OCI-LY3 (cell line): ENCODE results near the gene ARPC2.

ENCODE experiments used
- H2AFZ ChIP-seq: fragments of 200-600, 300-600 bp; shearing (Covaris generic); 2 replicates; pipeline ENCODE4 v1.6.0; 2014; ENCODE audit warnings: antibody characterized with exemption, low read depth, low read length
- H3K27ac ChIP-seq: fragments of 200-600, 300-600 bp; sonication (generic); 2 replicates; pipeline ENCODE4 v1.5.1; 2014; ENCODE audit warnings: mild to moderate bottlenecking, low read length, moderate library complexity, mixed read lengths
- H3K27me3 ChIP-seq: fragments of 200-600, 300-600 bp; sonication (generic); 2 replicates; pipeline ENCODE4 v1.6.1; 2014; ENCODE audit warnings: low read depth, low read length, mixed read lengths
- H3K36me3 ChIP-seq: fragments of 200-600, 300-600 bp; sonication (generic); replicated peaks from 2 replicates; pipeline ENCODE3; 2014; ENCODE audit warnings: low read depth, low read length, mixed read lengths
- H3K4me1 ChIP-seq: fragments of 300-600, 200-600 bp; sonication (generic); 2 replicates; pipeline ENCODE4 v1.6.1; 2014; ENCODE audit warnings: low read length, mixed read lengths
- H3K4me2 ChIP-seq: fragments of 200-600, 300-600 bp; sonication (generic); 2 replicates; pipeline ENCODE4 v1.6.1; 2014; ENCODE audit warnings: low read length, mixed read lengths
- H3K4me3 ChIP-seq: fragments of 300-600, 200-600 bp; sonication (generic); 2 replicates; pipeline ENCODE4 v1.5.1; 2014; ENCODE audit warnings: antibody characterized with exemption, mild to moderate bottlenecking, low read length, moderate library complexity
- H3K79me2 ChIP-seq: fragments of 300-600, 200-600 bp; shearing (Covaris generic); 2 replicates; pipeline ENCODE4 v1.6.1; 2014; ENCODE audit warnings: mild to moderate bottlenecking, low read length, mixed read lengths
- H3K9ac ChIP-seq: fragments of 300-600, 200-600 bp; shearing (Covaris generic); 2 replicates; pipeline ENCODE4 v1.6.0; 2014; ENCODE audit warnings: mild to moderate bottlenecking, low read length, moderate library complexity
- H3K9me3 ChIP-seq: fragments of 200-600, 300-600 bp; shearing (Covaris generic); 2 replicates; pipeline ENCODE4 v1.6.1; 2014; ENCODE audit warnings: low read length, mixed read lengths; ENCODE audit not compliant: insufficient read depth
- H4K20me1 ChIP-seq: fragments of 200-600, 300-600 bp; sonication (generic); 2 replicates; pipeline ENCODE4 v1.6.1; 2016; ENCODE audit warnings: low read length, mixed read lengths; ENCODE audit not compliant: insufficient read depth
- CTCF ChIP-seq: fragments of 200-600, 300-600 bp; sonication (generic); IDR thresholded peaks from 2 replicates; pipeline ENCODE4 v1.5.1; 2014; ENCODE audit warnings: antibody characterized with exemption, low read length, low read depth
- EZH2phosphoT487 ChIP-seq: fragments of 200-600 bp; shearing (Covaris generic); IDR thresholded peaks from 2 replicates; pipeline ENCODE4 v1.6.1; 2018; ENCODE audit warnings: antibody characterized with exemption, mixed run types, low read depth

Gene ARPC2

GRCh38 chr2:218273908-218274249, 56.9 kb downstream of the ARPC2 start:
- H3K4me1 ChIP-seq = peaks cover 16% of the 10 kb centered on the region
- no peaks in the 10 kb centered on the region for H4K20me1 ChIP-seq
- no peak overlapping the region for H3K4me3 ChIP-seq
- H3K36me3 ChIP-seq = no peaks in the 10 kb centered on the region
- H2AFZ ChIP-seq = no peak overlapping the region
- no peak overlapping the region for H3K9ac ChIP-seq
- H3K4me2 ChIP-seq = no peak overlapping the region
- TF ChIP-seq CTCF = no peak
- no peak for TF ChIP-seq EZH2phosphoT487
- H3K27ac ChIP-seq = no peak overlapping the region
- peaks cover 6% of the 10 kb centered on the region for H3K79me2 ChIP-seq
- H3K27me3 ChIP-seq = no peaks in the 10 kb centered on the region
- H3K9me3 ChIP-seq = no peaks in the 10 kb centered on the region

GRCh38 chr2:218274586-218274985, 57.6 kb downstream of the ARPC2 start:
- H3K9ac ChIP-seq = no peak overlapping the region
- TF ChIP-seq EZH2phosphoT487 = no peak
- H3K4me3 ChIP-seq = no peak overlapping the region
- no peaks in the 10 kb centered on the region; the same call in 1 of the 2 replicates for H3K79me2 ChIP-seq
- H4K20me1 ChIP-seq = no peaks in the 10 kb centered on the region
- H3K36me3 ChIP-seq = no peaks in the 10 kb centered on the region
- peaks cover 12% of the 10 kb centered on the region for H3K4me1 ChIP-seq
- no peak overlapping the region for H2AFZ ChIP-seq
- H3K4me2 ChIP-seq = no peak overlapping the region
- no peak overlapping the region for H3K27ac ChIP-seq
- no peaks in the 10 kb centered on the region for H3K9me3 ChIP-seq
- H3K27me3 ChIP-seq = no peaks in the 10 kb centered on the region

- peaks cover 12% of the 10 kb centered on the region for H3K4me1 ChIP-seq
These were observed 58.5 kb downstream of the ARPC2 start for GRCh38 chr2:218275371-218276072.

DNA sequence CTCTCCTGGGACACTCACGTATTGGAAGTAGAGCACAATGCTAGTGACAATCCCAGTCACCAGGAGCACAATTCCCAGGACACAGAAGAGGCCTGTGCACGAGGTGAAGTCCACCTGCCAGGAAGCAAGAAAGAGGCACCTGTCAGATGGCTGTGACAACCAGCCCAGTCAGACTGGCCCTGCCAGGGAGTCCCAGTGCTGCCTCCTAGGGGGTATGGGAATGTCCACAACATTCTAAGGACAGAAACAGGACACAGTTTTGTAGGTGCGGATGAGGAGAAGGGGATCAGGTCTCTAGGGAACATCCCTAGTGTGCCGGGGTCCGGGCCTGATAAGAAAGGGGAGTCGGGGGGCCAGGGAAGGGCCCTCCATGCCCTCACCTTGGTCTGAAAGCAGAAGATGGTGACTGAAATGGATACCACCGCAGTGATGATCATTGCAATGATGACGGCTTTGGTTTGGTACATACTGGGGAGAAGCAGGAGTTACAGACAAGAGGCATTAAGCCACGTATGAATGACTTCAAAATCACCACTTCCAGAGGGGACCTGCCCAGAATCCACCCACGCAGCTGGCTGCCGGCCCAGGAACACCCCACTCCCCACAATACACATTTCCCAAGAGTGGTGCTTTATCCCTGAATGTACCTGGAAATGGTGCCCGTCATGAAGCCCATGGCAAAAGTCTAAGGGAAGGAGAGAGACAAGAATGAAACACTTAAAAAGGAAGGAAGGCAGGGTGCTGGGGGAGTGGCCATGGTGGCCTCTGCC, 60.2 kb downstream of the ARPC2 start:
- Histone ChIP-seq H4K20me1 (no peaks in the 10 kb centered on the region), H2AFZ (no peak overlapping the region), H3K9me3 (no peaks in the 10 kb centered on the region), H3K4me1 (peaks cover 4% of the 10 kb centered on the region), H3K79me2 (no peaks in the 10 kb centered on the region), H3K9ac (no peak overlapping the region), H3K4me3 (no peak overlapping the region), H3K4me2 (no peak overlapping the region), H3K36me3 (no peaks in the 10 kb centered on the region), H3K27me3 (no peaks in the 10 kb centered on the region), H3K27ac (no peak overlapping the region)
- no peak for TF ChIP-seq CTCF
- no peak for TF ChIP-seq EZH2phosphoT487

More at GRCh38 chr2:218275371-218276072, 58.5 kb downstream of the ARPC2 start:
- no peaks in the 10 kb centered on the region for H3K79me2 ChIP-seq
- H2AFZ ChIP-seq = no peak overlapping the region
- H3K27me3 ChIP-seq = no peaks in the 10 kb centered on the region
- H3K4me2 ChIP-seq = no peak overlapping the region
- no peaks in the 10 kb centered on the region for H4K20me1 ChIP-seq
- no peak for TF ChIP-seq CTCF
- TF ChIP-seq EZH2phosphoT487 = no peak
- H3K9ac ChIP-seq = no peak overlapping the region
- no peaks in the 10 kb centered on the region for H3K9me3 ChIP-seq
- no peak overlapping the region for H3K4me3 ChIP-seq
- H3K27ac ChIP-seq = no peak overlapping the region
- no peaks in the 10 kb centered on the region for H3K36me3 ChIP-seq
